Activated naive CD4-positive, alpha-beta T cell treated with anti-CD3 and anti-CD28 coated beads, Interleukin-2, amount 50 U/mL, for 24 hours (primary cell): Measurements from ENCODE around the gene VWA5B1.
"Not testable (repeated sequence)": the region's sequence is repeated elsewhere in the genome, so short reads cannot be mapped to it uniquely, and the experiment has no call there.

Source experiments
- H3K27ac Mint-ChIP-seq: one replicate; pipeline ENCODE4 v1.8.0; 2021; ENCODE audit warnings: mild to moderate bottlenecking, mixed read lengths
- H3K27me3 Mint-ChIP-seq: one replicate; pipeline ENCODE4 v1.8.0; 2021; ENCODE audit warnings: mixed read lengths
- H3K36me3 Mint-ChIP-seq: one replicate; pipeline ENCODE4 v1.8.0; 2021; ENCODE audit warnings: mixed read lengths
- H3K4me1 Mint-ChIP-seq: one replicate; pipeline ENCODE4 v1.8.0; 2021; ENCODE audit warnings: mixed read lengths
- H3K4me3 Mint-ChIP-seq: one replicate; pipeline ENCODE4 v1.8.0; 2021; ENCODE audit warnings: mild to moderate bottlenecking, mixed read lengths
- H3K9me3 Mint-ChIP-seq: one replicate; pipeline ENCODE4 v1.8.0; 2021; ENCODE audit warnings: mixed read lengths

VWA5B1 gene

GRCh38 chr1:20290624-20291597 lies at the start of gene VWA5B1:
Gene VWA5B1 (plus strand): TSS chr1:20290875. CDS start chr1:20310602, 19,727 bp downstream.
- peak within 1 kb of the TSS; percentile 79 for H3K4me3 Mint-ChIP-seq
- H3K27me3 Mint-ChIP-seq, result peaks cover 33% of the 10 kb centered on the region
- peaks cover 15% of the 10 kb centered on the region for H3K4me1 Mint-ChIP-seq
- H3K9me3 Mint-ChIP-seq, result no peaks in the 10 kb centered on the region
- H3K36me3 Mint-ChIP-seq, result no peaks in the 10 kb centered on the region
- H3K27ac Mint-ChIP-seq, result no peak within 1 kb of the TSS

- no peak overlapping the region for H3K4me3 Mint-ChIP-seq
- no peaks in the 10 kb centered on the region for H3K36me3 Mint-ChIP-seq
- H3K27me3 Mint-ChIP-seq, result peaks cover 1% of the 10 kb centered on the region
- H3K9me3 Mint-ChIP-seq, result no peaks in the 10 kb centered on the region
- no peak overlapping the region for H3K27ac Mint-ChIP-seq
- H3K4me1 Mint-ChIP-seq, result no peaks in the 10 kb centered on the region
These were observed 47.7 kb upstream of the VWA5B1 start for GRCh38 chr1:20242890-20243479.

- H3K4me3 Mint-ChIP-seq, result peak overlapping the region; percentile 37
- peak overlapping the region; percentile 97 for H3K27ac Mint-ChIP-seq
- no peaks in the 10 kb centered on the region for H3K36me3 Mint-ChIP-seq
- H3K27me3 Mint-ChIP-seq, result no peaks in the 10 kb centered on the region
- H3K4me1 Mint-ChIP-seq, result peaks cover 17% of the 10 kb centered on the region
- H3K9me3 Mint-ChIP-seq, result no peaks in the 10 kb centered on the region
These were observed 41.6 kb upstream of the VWA5B1 start for GRCh38 chr1:20248971-20249612.

- Mint-ChIP-seq H3K36me3 (no peaks in the 10 kb centered on the region), H3K27ac (peak overlapping the region; percentile 97), H3K9me3 (no peaks in the 10 kb centered on the region)
These were observed 40.2 kb upstream of the VWA5B1 start for GRCh38 chr1:20250340-20250989.

GRCh38 chr1:20252587-20252986 lies 38.1 kb upstream of the VWA5B1 start:
- Mint-ChIP-seq H3K36me3 (no peaks in the 10 kb centered on the region), H3K4me3 (no peak overlapping the region), H3K27me3 (peaks cover 3% of the 10 kb centered on the region), H3K4me1 (peaks cover 21% of the 10 kb centered on the region), H3K27ac (no peak overlapping the region), H3K9me3 (no peaks in the 10 kb centered on the region)

More at GRCh38 chr1:20250340-20250989, 40.2 kb upstream of the VWA5B1 start:
- H3K27me3 Mint-ChIP-seq, result no peaks in the 10 kb centered on the region
- peaks cover 17% of the 10 kb centered on the region for H3K4me1 Mint-ChIP-seq
- H3K4me3 Mint-ChIP-seq, result no peak overlapping the region

GRCh38 chr1:20255666-20256065 lies 35.0 kb upstream of the VWA5B1 start:
- peaks cover 6% of the 10 kb centered on the region for H3K27me3 Mint-ChIP-seq
- H3K4me3 Mint-ChIP-seq, result no peak overlapping the region
- H3K4me1 Mint-ChIP-seq, result peaks cover 4% of the 10 kb centered on the region
- H3K9me3 Mint-ChIP-seq, result no peaks in the 10 kb centered on the region
- no peaks in the 10 kb centered on the region for H3K36me3 Mint-ChIP-seq
- H3K27ac Mint-ChIP-seq, result no peak overlapping the region

GRCh38 chr1:20259646-20260045 lies 31.0 kb upstream of the VWA5B1 start:
- peaks cover 4% of the 10 kb centered on the region for H3K4me1 Mint-ChIP-seq
- no peak overlapping the region for H3K27ac Mint-ChIP-seq
- no peaks in the 10 kb centered on the region for H3K36me3 Mint-ChIP-seq
- H3K4me3 Mint-ChIP-seq, result no peak overlapping the region
- peaks cover 8% of the 10 kb centered on the region for H3K27me3 Mint-ChIP-seq
- no peaks in the 10 kb centered on the region for H3K9me3 Mint-ChIP-seq

GRCh38 chr1:20261095-20261494 lies 29.6 kb upstream of the VWA5B1 start:
- no peaks in the 10 kb centered on the region for H3K36me3 Mint-ChIP-seq
- H3K4me1 Mint-ChIP-seq, result no peaks in the 10 kb centered on the region
- no peaks in the 10 kb centered on the region for H3K9me3 Mint-ChIP-seq
- H3K4me3 Mint-ChIP-seq, result no peak overlapping the region
- no peak overlapping the region for H3K27ac Mint-ChIP-seq
- H3K27me3 Mint-ChIP-seq, result peaks cover 5% of the 10 kb centered on the region

GRCh38 chr1:20262810-20263534 lies 27.7 kb upstream of the VWA5B1 start:
- no peak overlapping the region for H3K4me3 Mint-ChIP-seq
- no peaks in the 10 kb centered on the region for H3K4me1 Mint-ChIP-seq
- H3K27ac Mint-ChIP-seq, result no peak overlapping the region
- no peaks in the 10 kb centered on the region for H3K9me3 Mint-ChIP-seq
- H3K36me3 Mint-ChIP-seq, result no peaks in the 10 kb centered on the region
- H3K27me3 Mint-ChIP-seq, result peaks cover 5% of the 10 kb centered on the region

GRCh38 chr1:20265250-20265649 lies 25.4 kb upstream of the VWA5B1 start:
- Mint-ChIP-seq H3K36me3 (no peaks in the 10 kb centered on the region), H3K9me3 (no peaks in the 10 kb centered on the region), H3K27ac (no peak overlapping the region), H3K4me1 (no peaks in the 10 kb centered on the region), H3K27me3 (peaks cover 2% of the 10 kb centered on the region), H3K4me3 (no peak overlapping the region)

GRCh38 chr1:20266141-20266540 lies 24.5 kb upstream of the VWA5B1 start:
- Mint-ChIP-seq H3K27ac (peak overlapping the region; percentile 24), H3K27me3 (peaks cover 9% of the 10 kb centered on the region), H3K36me3 (no peaks in the 10 kb centered on the region), H3K9me3 (peaks cover 8% of the 10 kb centered on the region), H3K4me1 (no peaks in the 10 kb centered on the region), H3K4me3 (no peak overlapping the region)

GRCh38 chr1:20266642-20267041 lies 24.0 kb upstream of the VWA5B1 start:
- peaks cover 9% of the 10 kb centered on the region for H3K9me3 Mint-ChIP-seq
- H3K4me1 Mint-ChIP-seq, result no peaks in the 10 kb centered on the region
- peak overlapping the region; percentile 24 for H3K27ac Mint-ChIP-seq
- H3K27me3 Mint-ChIP-seq, result peaks cover 9% of the 10 kb centered on the region
- H3K36me3 Mint-ChIP-seq, result no peaks in the 10 kb centered on the region
- H3K4me3 Mint-ChIP-seq, result no peak overlapping the region

- H3K4me3 Mint-ChIP-seq, result no peak overlapping the region
- H3K27ac Mint-ChIP-seq, result no peak overlapping the region
- H3K9me3 Mint-ChIP-seq, result peaks cover 9% of the 10 kb centered on the region
- peaks cover 10% of the 10 kb centered on the region for H3K27me3 Mint-ChIP-seq
- no peaks in the 10 kb centered on the region for H3K36me3 Mint-ChIP-seq
- no peaks in the 10 kb centered on the region for H3K4me1 Mint-ChIP-seq
These were observed 18.9 kb upstream of the VWA5B1 start for GRCh38 chr1:20271498-20272400.

GRCh38 chr1:20273716-20274115 lies 17.0 kb upstream of the VWA5B1 start:
- H3K36me3 Mint-ChIP-seq, H3K4me1 Mint-ChIP-seq, H3K4me3 Mint-ChIP-seq, H3K9me3 Mint-ChIP-seq, H3K27ac Mint-ChIP-seq: not testable (repeated sequence)
- peaks cover 10% of the 10 kb centered on the region for H3K27me3 Mint-ChIP-seq
